Bladder microvascular endothelial cell (primary cell): ENCODE measurements around the gene PRR5. TPM values are rescaled to one million over a fixed set of nuclear protein-coding genes. Genes with fewer than 3 reads are reported as not detected.

Source experiments
- total RNA-seq: library from RNA; depleted of rRNA; stranded (reverse); fragments of >200 nt; gene quantifications from 2 replicates; pipeline ENCODE4 v1.2.3, GENCODE V29; 2014

Gene PRR5, protein sequence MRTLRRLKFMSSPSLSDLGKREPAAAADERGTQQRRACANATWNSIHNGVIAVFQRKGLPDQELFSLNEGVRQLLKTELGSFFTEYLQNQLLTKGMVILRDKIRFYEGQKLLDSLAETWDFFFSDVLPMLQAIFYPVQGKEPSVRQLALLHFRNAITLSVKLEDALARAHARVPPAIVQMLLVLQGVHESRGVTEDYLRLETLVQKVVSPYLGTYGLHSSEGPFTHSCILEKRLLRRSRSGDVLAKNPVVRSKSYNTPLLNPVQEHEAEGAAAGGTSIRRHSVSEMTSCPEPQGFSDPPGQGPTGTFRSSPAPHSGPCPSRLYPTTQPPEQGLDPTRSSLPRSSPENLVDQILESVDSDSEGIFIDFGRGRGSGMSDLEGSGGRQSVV
- total RNA-seq: 1.9 and 7.4 TPM in 2 replicates

DNA sequence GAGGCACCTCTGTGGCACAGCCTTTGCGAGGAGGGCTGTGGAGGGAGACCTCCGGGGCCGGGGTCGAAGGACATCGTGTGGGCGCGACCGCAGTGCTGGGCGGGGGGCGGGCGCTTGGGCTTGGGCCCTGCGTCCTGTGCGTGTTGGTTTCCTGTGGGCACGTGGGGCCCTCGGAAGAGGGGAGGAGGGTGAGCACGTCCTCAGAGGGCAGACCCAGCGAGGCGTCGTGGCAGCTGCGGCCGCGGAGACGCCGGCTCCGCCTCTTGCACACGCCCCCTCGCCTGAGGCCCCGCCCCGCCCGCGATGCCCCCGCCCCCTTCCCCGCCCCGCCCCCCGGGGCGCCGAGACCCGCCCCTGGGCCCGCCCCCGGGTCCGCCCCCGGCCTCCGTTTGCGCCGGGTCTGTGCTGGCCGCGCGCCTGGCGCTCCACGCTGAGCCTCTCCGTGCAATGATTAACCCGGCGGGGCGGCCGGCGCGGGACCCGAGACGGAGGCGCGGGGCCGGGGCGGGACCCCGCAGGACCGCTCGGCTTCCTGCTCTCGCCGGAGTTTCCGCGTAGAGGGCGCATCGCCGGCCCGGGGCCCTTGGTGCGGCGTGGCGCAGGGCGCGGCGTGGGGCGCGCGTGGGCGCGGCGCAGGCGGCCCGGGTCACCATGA lies at the start of gene PRR5:
PRR5 (plus strand) TSS at position 381 of the 655 bp plus-strand sequence; CDS start at position 652, 271 bp downstream.

DNA sequence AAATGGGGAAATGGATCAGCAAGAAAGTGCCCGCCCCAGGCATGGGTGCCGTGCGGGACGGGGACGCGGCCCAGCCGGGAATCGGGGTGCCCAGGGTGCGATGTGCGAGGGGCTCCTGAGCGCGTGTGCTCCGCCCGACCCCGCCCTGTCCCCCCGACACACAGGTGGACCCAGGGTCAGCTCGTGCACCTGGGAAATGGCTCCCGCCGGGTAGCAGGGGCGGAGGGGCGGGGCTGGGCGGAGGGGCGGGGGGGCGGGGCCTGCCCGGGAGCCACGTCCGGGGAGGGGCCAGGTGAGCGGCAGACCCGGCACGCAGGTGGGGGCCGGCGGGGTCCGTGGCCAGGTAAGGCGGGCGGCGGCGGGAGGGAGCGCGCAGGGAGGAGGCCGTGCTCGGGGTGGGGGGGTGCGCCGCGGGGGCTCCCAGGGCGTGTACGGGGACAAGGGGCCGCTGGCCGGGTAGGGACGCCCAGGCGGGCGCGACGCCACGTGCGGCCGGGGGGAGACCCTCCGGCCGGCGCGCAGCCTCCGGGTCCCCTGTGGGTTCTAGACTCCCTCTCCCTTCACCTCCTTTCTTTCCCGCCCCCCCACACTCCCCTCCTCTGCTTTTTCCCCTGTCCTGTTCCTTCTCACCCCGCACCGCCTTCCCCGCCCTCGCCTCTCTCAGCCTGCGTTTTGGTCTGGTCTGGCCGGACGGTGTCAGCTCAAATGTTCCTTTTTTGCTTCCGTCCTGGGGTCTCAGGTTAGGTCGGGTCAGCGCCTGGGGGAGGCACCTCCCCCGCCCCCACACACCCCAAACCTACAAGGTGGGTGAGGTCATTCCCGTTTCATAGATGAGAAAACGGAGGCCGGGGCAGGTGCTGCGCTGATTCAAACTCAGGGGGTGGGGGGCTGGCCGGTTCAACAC lies 50.5 kb downstream of the PRR5 start, which contains the start of gene ARHGAP8:
ARHGAP8 (plus strand) TSS at position 291 of the 904 bp plus-strand sequence. CDS start 33,953 bp downstream, outside the sequence.

Other genes with a start within 250 kb of the PRR5 start
- 8.4 and 20.2 TPM in 2 replicates for gene RTL6, start 204.0 kb upstream of the PRR5 start, total RNA-seq
- not detected in 2 replicates for gene ARHGAP8, start 50.4 kb downstream of the PRR5 start, total RNA-seq